Right atrium auricular region (tissue), 2 donors: Measurements from ENCODE around the gene PSAT1. TPM values are rescaled to one million over a fixed set of nuclear protein-coding genes. Genes with fewer than 3 reads are reported as not detected.

Experiments used
- DNase-seq: peaks from one replicate; pipeline ENCODE4 v3.0.0-alpha.2; 2019; ENCODE audit warnings: low spot score
- H3K27ac ChIP-seq, 2 donors: fragments of 200-600 bp; sonication (generic); 1 replicate in 1 of 2; 2 replicates in 1 of 2; pipeline ENCODE4 v1.5.1; 2016 to 2019
- H3K27me3 ChIP-seq, 2 donors: fragments of 200-600 bp; sonication (generic); one replicate each; pipeline versions ENCODE4 v1.5.1 to v1.6.0; 2017 to 2019
- H3K36me3 ChIP-seq: fragments of 200-600 bp; sonication (generic); one replicate; pipeline ENCODE4 v1.5.1; 2016
- H3K4me1 ChIP-seq, 2 donors: fragments of 200-600 bp; sonication (generic); one replicate each; pipeline versions ENCODE4 v1.5.1 to v1.6.0; 2017 to 2019
- H3K4me3 ChIP-seq, 2 donors: fragments of 200-600 bp; sonication (generic); 1 replicate in 1 of 2; 2 replicates in 1 of 2; pipeline ENCODE4 v1.5.1; 2017 to 2019; ENCODE audit warnings: mild to moderate bottlenecking in 1 of 2, moderate library complexity in 1 of 2
- H3K9me3 ChIP-seq, 2 donors: fragments of 200-600 bp; sonication (generic); one replicate each; pipeline ENCODE4 v1.5.1; 2019
- total RNA-seq, 2 donors: library from RNA; depleted of rRNA; stranded (reverse); fragments of >200 nt; gene quantifications; one replicate each; pipeline ENCODE4 v1.1.0, GENCODE V29; 2016
- TF ChIP-seq, protein P1 (sequence below), 2 donors: fragments of 200-600 bp; sonication (generic); IDR thresholded peaks; one replicate each; pipeline ENCODE4 v1.5.1; 2019; ENCODE audit warnings: antibody characterized with exemption in 2 of 2

Gene PSAT1
- total RNA-seq, 2 donors from 2014 or later = 0.31 to 0.78 TPM

GRCh38 chr9:78261403-78262001 is 35.4 kb upstream of the PSAT1 start:
- Histone ChIP-seq H3K27ac (no peak overlapping the region), H3K4me3 (no peak overlapping the region), H3K27me3 (no peaks in the 10 kb centered on the region), H3K9me3 (no peaks in the 10 kb centered on the region), H3K4me1 (no peaks in the 10 kb centered on the region), H3K36me3 (peaks cover 14% of the 10 kb centered on the region)
- TF ChIP-seq, protein P1, sequence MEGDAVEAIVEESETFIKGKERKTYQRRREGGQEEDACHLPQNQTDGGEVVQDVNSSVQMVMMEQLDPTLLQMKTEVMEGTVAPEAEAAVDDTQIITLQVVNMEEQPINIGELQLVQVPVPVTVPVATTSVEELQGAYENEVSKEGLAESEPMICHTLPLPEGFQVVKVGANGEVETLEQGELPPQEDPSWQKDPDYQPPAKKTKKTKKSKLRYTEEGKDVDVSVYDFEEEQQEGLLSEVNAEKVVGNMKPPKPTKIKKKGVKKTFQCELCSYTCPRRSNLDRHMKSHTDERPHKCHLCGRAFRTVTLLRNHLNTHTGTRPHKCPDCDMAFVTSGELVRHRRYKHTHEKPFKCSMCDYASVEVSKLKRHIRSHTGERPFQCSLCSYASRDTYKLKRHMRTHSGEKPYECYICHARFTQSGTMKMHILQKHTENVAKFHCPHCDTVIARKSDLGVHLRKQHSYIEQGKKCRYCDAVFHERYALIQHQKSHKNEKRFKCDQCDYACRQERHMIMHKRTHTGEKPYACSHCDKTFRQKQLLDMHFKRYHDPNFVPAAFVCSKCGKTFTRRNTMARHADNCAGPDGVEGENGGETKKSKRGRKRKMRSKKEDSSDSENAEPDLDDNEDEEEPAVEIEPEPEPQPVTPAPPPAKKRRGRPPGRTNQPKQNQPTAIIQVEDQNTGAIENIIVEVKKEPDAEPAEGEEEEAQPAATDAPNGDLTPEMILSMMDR (IDR thresholded peaks at IDR 0.05) = peak; percentile 36 to 73
- DNase-seq = no peak

GRCh38 chr9:78262655-78263054 is 34.3 kb upstream of the PSAT1 start:
- DNase-seq = no peak
- Histone ChIP-seq H3K9me3 (no peaks in the 10 kb centered on the region), H3K4me1 (no peaks in the 10 kb centered on the region), H3K36me3 (peaks cover 24% of the 10 kb centered on the region), H3K4me3 (no peak overlapping the region), H3K27ac (no peak overlapping the region), H3K27me3 (no peaks in the 10 kb centered on the region)
- TF ChIP-seq, protein P1 (IDR thresholded peaks at IDR 0.05) = no peak

GRCh38 chr9:78267889-78268288 is 29.0 kb upstream of the PSAT1 start:
- H3K4me1 ChIP-seq = no peaks in the 10 kb centered on the region
- H3K4me3 ChIP-seq = no peak overlapping the region
- no peak overlapping the region for H3K27ac ChIP-seq
- TF ChIP-seq, protein P1 (IDR thresholded peaks at IDR 0.05) = no peak
- no peaks in the 10 kb centered on the region for H3K9me3 ChIP-seq
- DNase-seq = no peak
- H3K36me3 ChIP-seq = peaks cover 27% of the 10 kb centered on the region
- H3K27me3 ChIP-seq = no peaks in the 10 kb centered on the region

GRCh38 chr9:78269784-78270183 is 27.1 kb upstream of the PSAT1 start:
- DNase-seq = no peak
- Histone ChIP-seq H3K4me1 (no peaks in the 10 kb centered on the region), H3K27me3 (no peaks in the 10 kb centered on the region), H3K27ac (no peak overlapping the region), H3K4me3 (no peak overlapping the region), H3K9me3 (no peaks in the 10 kb centered on the region), H3K36me3 (peaks cover 27% of the 10 kb centered on the region)
- TF ChIP-seq, protein P1 (IDR thresholded peaks at IDR 0.05) = no peak

DNA sequence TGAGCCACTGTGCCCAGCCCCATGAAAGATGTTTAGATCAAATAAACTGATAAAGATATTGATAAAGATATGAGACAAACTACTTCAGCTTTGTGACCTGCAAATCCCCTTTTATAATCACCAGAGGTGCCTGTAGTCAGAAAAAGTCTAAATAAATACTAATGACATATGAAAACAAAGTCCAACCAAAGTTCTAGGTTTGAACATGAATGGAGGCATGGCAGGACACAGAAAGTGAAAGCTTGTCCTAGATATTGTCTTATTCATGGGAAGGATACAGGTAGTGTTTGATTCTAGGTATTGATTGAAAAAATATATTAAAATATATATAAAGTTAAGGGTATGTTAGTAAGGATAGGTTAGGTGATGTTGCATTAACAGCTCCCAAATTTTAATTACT is 24.6 kb upstream of the PSAT1 start:
- DNase-seq = no peak
- H3K9me3 ChIP-seq = no peaks in the 10 kb centered on the region
- no peaks in the 10 kb centered on the region for H3K4me1 ChIP-seq
- H3K27ac ChIP-seq = no peak overlapping the region
- H3K27me3 ChIP-seq = no peaks in the 10 kb centered on the region
- H3K36me3 ChIP-seq = peaks cover 6% of the 10 kb centered on the region
- TF ChIP-seq, protein P1 (IDR thresholded peaks at IDR 0.05) = no peak
- no peak overlapping the region for H3K4me3 ChIP-seq

GRCh38 chr9:78273761-78274160 is 23.2 kb upstream of the PSAT1 start:
- no peak overlapping the region for H3K4me3 ChIP-seq
- no peaks in the 10 kb centered on the region for H3K4me1 ChIP-seq
- TF ChIP-seq, protein P1 (IDR thresholded peaks at IDR 0.05) = no peak
- no peak for DNase-seq
- H3K36me3 ChIP-seq = no peaks in the 10 kb centered on the region
- no peaks in the 10 kb centered on the region for H3K27me3 ChIP-seq
- H3K9me3 ChIP-seq = no peaks in the 10 kb centered on the region
- no peak overlapping the region for H3K27ac ChIP-seq
